ENCODE data around the gene FMR1NB.

Gene FMR1NB

DNA sequence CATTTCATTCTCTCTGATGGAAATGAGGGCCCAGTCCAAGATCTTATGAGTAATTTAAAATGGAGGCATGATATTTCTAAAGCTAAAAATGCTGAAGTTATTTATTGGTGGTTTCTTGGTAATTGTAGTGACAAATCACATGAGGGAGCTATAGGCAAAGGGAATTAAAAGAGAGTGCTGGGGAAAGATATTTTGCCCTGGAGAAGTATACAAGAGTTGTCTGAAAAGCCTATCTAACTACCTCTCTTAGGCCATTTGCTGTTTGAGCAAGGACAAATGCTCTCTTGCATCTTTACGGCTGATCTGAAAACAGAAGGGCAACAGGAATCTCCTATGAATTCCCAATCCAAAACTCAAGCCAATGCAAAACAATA is 89.4 kb downstream of the FMR1NB start:
- no peak for DNase-seq
